Astrocyte of the cerebellum (primary cell): ENCODE results near the gene FLNC.
A peak's percentile ranks its signal among the peaks of the same experiment; 100 is the strongest.

Source experiments
- DNase-seq: peaks from one replicate; pipeline ENCODE4 v3.0.0-alpha.2; 2011; ENCODE audit warnings: low read depth
- H3K4me3 ChIP-seq: 2 replicates; pipeline ENCODE4 v1.5.1; 2011; ENCODE audit warnings: mild to moderate bottlenecking, low read depth, low read length, moderate library complexity
- CTCF ChIP-seq: IDR thresholded peaks from 2 replicates; pipeline ENCODE4 v1.5.1; 2012; ENCODE audit warnings: low read length, low read depth, moderate library complexity, mild to moderate bottlenecking; ENCODE audit errors: missing control alignments
- in situ Hi-C: cut with HindIII; loops from 2 replicates; pipeline ENCODE4 v1.10.0; 2017; ENCODE audit warnings: low sequenced_read_pairs

Gene FLNC

GRCh38 chr7:128865996-128866877 lies 36.0 kb downstream of the FLNC start:
- no peak for DNase-seq
- TF ChIP-seq CTCF = no peak
- in situ Hi-C loops = no loop called here
- H3K4me3 ChIP-seq = no peak overlapping the region

GRCh38 chr7:128867241-128867640 lies 37.0 kb downstream of the FLNC start:
- no peak overlapping the region for H3K4me3 ChIP-seq
- in situ Hi-C loops = no loop called here
- TF ChIP-seq CTCF = no peak
- DNase-seq = no peak

GRCh38 chr7:128867842-128868623 lies 37.8 kb downstream of the FLNC start:
- H3K4me3 ChIP-seq = no peak overlapping the region
- in situ Hi-C loops = no loop called here
- no peak for DNase-seq
- TF ChIP-seq CTCF = no peak

- in situ Hi-C loops = no loop called here
- H3K4me3 ChIP-seq = peak overlapping the region; percentile 43
- DNase-seq = no peak
- TF ChIP-seq CTCF = no peak
Measured at GRCh38 chr7:128868624-128869137, 38.5 kb downstream of the FLNC start.

- TF ChIP-seq CTCF = no peak
- peak overlapping the region; percentile 43 for H3K4me3 ChIP-seq
- DNase-seq = no peak
- in situ Hi-C loops = no loop called here
Measured at GRCh38 chr7:128869138-128869943, 39.1 kb downstream of the FLNC start.

- in situ Hi-C loops = no loop called here
- peak overlapping the region; percentile 43 for H3K4me3 ChIP-seq
- no peak for DNase-seq
- no peak for TF ChIP-seq CTCF
Measured at GRCh38 chr7:128869944-128870285, 39.7 kb downstream of the FLNC start.
